ENCODE data around the gene PCBP2.

PCBP2 gene

GRCh38 chr12:53500776-53501614, 49.1 kb downstream of the PCBP2 start, which contains the start of gene TARBP2:
TSS of gene TARBP2 (plus strand) at chr12:53501283. CDS start at chr12:53501409, 126 bp downstream.
- peak; percentile 100 for DNase-seq (ENCODE audit: low read depth)
- peak within 1 kb of the TSS; percentile 96 for H3K4me3 ChIP-seq (ENCODE audit: low read depth, low read length)
- TF ChIP-seq POLR2A (IDR thresholded peaks at IDR 0.05; ENCODE audit: extremely low read depth, insufficient read length) = peak; percentile 81
- TF ChIP-seq MAX (IDR thresholded peaks at IDR 0.05; ENCODE audit: low read depth, low read length) = peak; percentile 79
- peak; percentile 82 for TF ChIP-seq MYC (IDR thresholded peaks at IDR 0.05; ENCODE audit: low read depth, low read length)
- TF ChIP-seq CTCF (IDR thresholded peaks at IDR 0.05; ENCODE audit: low read depth, low read length) = no peak

- peak; percentile 44 for DNase-seq (ENCODE audit: low read depth)
- TF ChIP-seq MAX (IDR thresholded peaks at IDR 0.05; ENCODE audit: low read depth, low read length) = no peak
- TF ChIP-seq MYC (IDR thresholded peaks at IDR 0.05; ENCODE audit: low read depth, low read length) = no peak
- no peak for TF ChIP-seq CTCF (IDR thresholded peaks at IDR 0.05; ENCODE audit: low read depth, low read length)
- TF ChIP-seq POLR2A (IDR thresholded peaks at IDR 0.05; ENCODE audit: extremely low read depth, insufficient read length) = no peak
- peak overlapping the region; percentile 96 for H3K4me3 ChIP-seq (ENCODE audit: low read depth, low read length)
Measured at GRCh38 chr12:53501615-53502181, 49.8 kb downstream of the PCBP2 start.

- DNase-seq (ENCODE audit: low read depth) = no peak
- TF ChIP-seq POLR2A (IDR thresholded peaks at IDR 0.05; ENCODE audit: extremely low read depth, insufficient read length) (no peak), MAX (IDR thresholded peaks at IDR 0.05; ENCODE audit: low read depth, low read length) (no peak), MYC (IDR thresholded peaks at IDR 0.05; ENCODE audit: low read depth, low read length) (no peak)
- H3K4me3 ChIP-seq (ENCODE audit: low read depth, low read length) = peak overlapping the region; percentile 96
Measured at GRCh38 chr12:53502331-53502730, 50.4 kb downstream of the PCBP2 start.

- TF ChIP-seq CTCF (IDR thresholded peaks at IDR 0.05; ENCODE audit: low read depth, low read length) = no peak
- no peak for TF ChIP-seq POLR2A (IDR thresholded peaks at IDR 0.05; ENCODE audit: extremely low read depth, insufficient read length)
- TF ChIP-seq MYC (IDR thresholded peaks at IDR 0.05; ENCODE audit: low read depth, low read length) = no peak
- no peak for TF ChIP-seq MAX (IDR thresholded peaks at IDR 0.05; ENCODE audit: low read depth, low read length)
- DNase-seq (ENCODE audit: low read depth) = no peak
- peak overlapping the region; percentile 96 for H3K4me3 ChIP-seq (ENCODE audit: low read depth, low read length)
Measured at GRCh38 chr12:53502983-53503728, 51.3 kb downstream of the PCBP2 start.

- no peak overlapping the region for H3K4me3 ChIP-seq (ENCODE audit: low read depth, low read length)
- no peak for DNase-seq (ENCODE audit: low read depth)
- TF ChIP-seq POLR2A (IDR thresholded peaks at IDR 0.05; ENCODE audit: extremely low read depth, insufficient read length) = no peak
- no peak for TF ChIP-seq CTCF (IDR thresholded peaks at IDR 0.05; ENCODE audit: low read depth, low read length)
- TF ChIP-seq MAX (IDR thresholded peaks at IDR 0.05; ENCODE audit: low read depth, low read length) = no peak
- TF ChIP-seq MYC (IDR thresholded peaks at IDR 0.05; ENCODE audit: low read depth, low read length) = no peak
Measured at GRCh38 chr12:53504004-53504920, 52.4 kb downstream of the PCBP2 start.

Data from NB4 (cell line).